ENCODE data around the gene AHCYL1.

Gene AHCYL1

DNA sequence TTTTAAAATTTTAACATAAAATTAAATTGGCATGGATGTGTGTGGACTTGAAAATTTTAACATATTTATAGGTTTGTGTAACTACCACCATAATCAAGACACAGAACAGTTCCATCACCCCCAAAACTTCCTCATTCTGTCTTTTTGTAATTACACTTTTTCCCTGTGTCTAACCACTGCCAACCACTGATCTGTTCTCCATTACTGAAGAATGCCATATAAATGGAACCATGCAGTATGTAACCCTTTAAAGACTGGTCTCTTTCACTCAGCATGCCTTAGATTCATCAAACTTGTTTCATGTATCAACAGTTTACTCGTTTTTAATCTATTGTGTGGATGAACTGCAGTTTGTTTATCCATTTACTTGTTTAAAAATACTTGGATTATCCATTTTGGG, 13.0 kb upstream of the AHCYL1 start:
- H4K20me1 ChIP-seq (ENCODE audit: low read depth, low read length): no peaks in the 10 kb centered on the region
- H3K27me3 ChIP-seq (ENCODE audit: low read length): no peaks in the 10 kb centered on the region
- no peaks in the 10 kb centered on the region for H3K9me3 ChIP-seq (ENCODE audit: insufficient read depth, low read length)
- H3K27ac ChIP-seq (ENCODE audit: low read depth, low read length): no peak overlapping the region
- no peak overlapping the region for H2AFZ ChIP-seq (ENCODE audit: low read depth, low read length, severe bottlenecking)
- no peak overlapping the region for H3K4me2 ChIP-seq (ENCODE audit: low read depth, low read length, poor library complexity, severe bottlenecking)
- no peaks in the 10 kb centered on the region for H3F3A ChIP-seq (ENCODE audit: insufficient read depth)
- no peaks in the 10 kb centered on the region for H3K36me3 ChIP-seq (ENCODE audit: low read length)
- no peaks in the 10 kb centered on the region for H3K79me2 ChIP-seq (ENCODE audit: insufficient read depth, low read length)
- H3K4me3 ChIP-seq (ENCODE audit: insufficient read depth, low read length, poor library complexity, severe bottlenecking): no peak overlapping the region
- TF ChIP-seq CTCF (IDR thresholded peaks at IDR 0.05; ENCODE audit: insufficient read depth, low read length, poor library complexity, severe bottlenecking) (no peak), EZH2phosphoT487 (conservative IDR thresholded peaks at IDR 0.05; ENCODE audit: low read length) (no peak)
- H3K9ac ChIP-seq (ENCODE audit: low read length): no peak overlapping the region
- no peaks in the 10 kb centered on the region for H3K9me2 ChIP-seq (replicated peaks; ENCODE audit: insufficient read depth, low read length)

- H3F3A ChIP-seq (ENCODE audit: insufficient read depth): no peaks in the 10 kb centered on the region
- H3K4me3 ChIP-seq (ENCODE audit: insufficient read depth, low read length, poor library complexity, severe bottlenecking): no peak overlapping the region
- H3K27ac ChIP-seq (ENCODE audit: low read depth, low read length): no peak overlapping the region
- H3K36me3 ChIP-seq (ENCODE audit: low read length): no peaks in the 10 kb centered on the region
- H3K27me3 ChIP-seq (ENCODE audit: low read length): no peaks in the 10 kb centered on the region
- H2AFZ ChIP-seq (ENCODE audit: low read depth, low read length, severe bottlenecking): no peak overlapping the region
- TF ChIP-seq CTCF (IDR thresholded peaks at IDR 0.05; ENCODE audit: insufficient read depth, low read length, poor library complexity, severe bottlenecking) (no peak), EZH2phosphoT487 (conservative IDR thresholded peaks at IDR 0.05; ENCODE audit: low read length) (no peak)
- H4K20me1 ChIP-seq (ENCODE audit: low read depth, low read length): no peaks in the 10 kb centered on the region
- H3K4me2 ChIP-seq (ENCODE audit: low read depth, low read length, poor library complexity, severe bottlenecking): no peak overlapping the region
- no peaks in the 10 kb centered on the region for H3K9me2 ChIP-seq (replicated peaks; ENCODE audit: insufficient read depth, low read length)
- H3K79me2 ChIP-seq (ENCODE audit: insufficient read depth, low read length): no peaks in the 10 kb centered on the region
- no peaks in the 10 kb centered on the region for H3K9me3 ChIP-seq (ENCODE audit: insufficient read depth, low read length)
- H3K9ac ChIP-seq (ENCODE audit: low read length): no peak overlapping the region
These were observed 10.4 kb upstream of the AHCYL1 start for GRCh38 chr1:109974191-109974590.

GRCh38 chr1:109975718-109976117, 8.8 kb upstream of the AHCYL1 start:
- no peak overlapping the region for H3K4me2 ChIP-seq (ENCODE audit: low read depth, low read length, poor library complexity, severe bottlenecking)
- no peak overlapping the region for H3K4me3 ChIP-seq (ENCODE audit: insufficient read depth, low read length, poor library complexity, severe bottlenecking)
- H2AFZ ChIP-seq (ENCODE audit: low read depth, low read length, severe bottlenecking): no peak overlapping the region
- no peaks in the 10 kb centered on the region for H3K36me3 ChIP-seq (ENCODE audit: low read length)
- H3K9ac ChIP-seq (ENCODE audit: low read length): no peak overlapping the region
- no peak overlapping the region for H3K27ac ChIP-seq (ENCODE audit: low read depth, low read length)
- no peak for TF ChIP-seq CTCF (IDR thresholded peaks at IDR 0.05; ENCODE audit: insufficient read depth, low read length, poor library complexity, severe bottlenecking)
- no peak for TF ChIP-seq EZH2phosphoT487 (conservative IDR thresholded peaks at IDR 0.05; ENCODE audit: low read length)
- H4K20me1 ChIP-seq (ENCODE audit: low read depth, low read length): no peaks in the 10 kb centered on the region
- H3F3A ChIP-seq (ENCODE audit: insufficient read depth): no peaks in the 10 kb centered on the region
- no peaks in the 10 kb centered on the region for H3K27me3 ChIP-seq (ENCODE audit: low read length)
- no peaks in the 10 kb centered on the region for H3K9me3 ChIP-seq (ENCODE audit: insufficient read depth, low read length)
- no peaks in the 10 kb centered on the region for H3K9me2 ChIP-seq (replicated peaks; ENCODE audit: insufficient read depth, low read length)
- no peaks in the 10 kb centered on the region for H3K79me2 ChIP-seq (ENCODE audit: insufficient read depth, low read length)

DNA sequence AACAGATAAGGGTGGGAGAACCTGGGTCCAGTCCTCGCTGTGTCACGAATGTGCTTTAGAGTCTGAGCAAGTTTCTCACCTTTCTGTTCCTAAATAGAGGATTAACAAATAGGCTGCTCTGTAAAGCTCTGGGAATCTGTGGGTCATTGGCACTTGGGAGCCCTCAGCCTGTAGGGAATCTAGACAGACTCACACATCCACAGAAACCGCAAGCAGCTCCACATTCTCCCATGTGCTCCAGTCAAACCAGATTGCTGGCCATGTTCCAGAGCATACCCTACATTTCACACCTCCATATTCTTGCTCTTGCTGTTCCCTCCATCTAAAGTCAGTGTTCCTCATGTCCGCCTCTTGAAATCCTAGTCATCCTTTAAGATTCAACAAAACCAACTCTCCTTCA, 7.8 kb upstream of the AHCYL1 start:
- Histone ChIP-seq H3K9ac (ENCODE audit: low read length) (no peak overlapping the region), H2AFZ (ENCODE audit: low read depth, low read length, severe bottlenecking) (no peak overlapping the region), H3K27ac (ENCODE audit: low read depth, low read length) (no peak overlapping the region), H3K9me3 (ENCODE audit: insufficient read depth, low read length) (no peaks in the 10 kb centered on the region), H3K9me2 (replicated peaks; ENCODE audit: insufficient read depth, low read length) (no peaks in the 10 kb centered on the region), H3K4me3 (ENCODE audit: insufficient read depth, low read length, poor library complexity, severe bottlenecking) (no peak overlapping the region), H3K4me2 (ENCODE audit: low read depth, low read length, poor library complexity, severe bottlenecking) (no peak overlapping the region), H3K27me3 (ENCODE audit: low read length) (no peaks in the 10 kb centered on the region), H4K20me1 (ENCODE audit: low read depth, low read length) (no peaks in the 10 kb centered on the region), H3K79me2 (ENCODE audit: insufficient read depth, low read length) (no peaks in the 10 kb centered on the region), H3K36me3 (ENCODE audit: low read length) (no peaks in the 10 kb centered on the region), H3F3A (ENCODE audit: insufficient read depth) (no peaks in the 10 kb centered on the region)
- TF ChIP-seq CTCF (IDR thresholded peaks at IDR 0.05; ENCODE audit: insufficient read depth, low read length, poor library complexity, severe bottlenecking) (no peak), EZH2phosphoT487 (conservative IDR thresholded peaks at IDR 0.05; ENCODE audit: low read length) (no peak)
